Lower leg skin (tissue), 3 donors: ENCODE results near the gene TMEM168.

ENCODE experiments used
- POLR2A ChIP-seq, 2 donors: fragments of 450-650 bp; IDR thresholded peaks; one replicate each; pipeline ENCODE4 v1.6.1; 2016 to 2017; ENCODE audit warnings: antibody characterized with exemption in 2 of 2, mild to moderate bottlenecking in 1 of 2, moderate library complexity in 1 of 2
- TF ChIP-seq, protein P1 (sequence below), 3 donors: fragments of 450-650 bp; IDR thresholded peaks; one replicate each; pipeline ENCODE4 v1.5.1; 2016; ENCODE audit warnings: antibody characterized with exemption in 3 of 3, mild to moderate bottlenecking in 3 of 3, moderate library complexity in 2 of 3

DNA sequence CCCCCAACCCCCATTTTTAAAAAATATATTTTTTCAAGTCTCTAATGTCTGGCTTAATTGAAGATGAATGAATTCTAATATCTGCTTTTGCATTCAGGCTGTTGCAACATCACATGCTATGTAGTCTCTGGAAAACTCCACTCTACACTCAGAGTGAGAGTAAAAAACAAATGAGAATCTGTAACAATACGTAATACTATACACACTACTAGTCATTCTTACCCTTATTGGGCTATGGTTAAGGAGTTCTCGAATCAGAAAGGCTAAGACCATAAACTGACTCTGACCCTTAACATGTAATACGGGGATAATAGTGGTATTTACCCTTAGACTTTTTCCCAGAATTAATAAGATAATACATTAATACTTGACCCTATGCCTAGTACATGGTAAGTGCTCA, 42.9 kb upstream of the TMEM168 start:
- no peak for TF ChIP-seq POLR2A (IDR thresholded peaks at IDR 0.05)
- TF ChIP-seq, protein P1, sequence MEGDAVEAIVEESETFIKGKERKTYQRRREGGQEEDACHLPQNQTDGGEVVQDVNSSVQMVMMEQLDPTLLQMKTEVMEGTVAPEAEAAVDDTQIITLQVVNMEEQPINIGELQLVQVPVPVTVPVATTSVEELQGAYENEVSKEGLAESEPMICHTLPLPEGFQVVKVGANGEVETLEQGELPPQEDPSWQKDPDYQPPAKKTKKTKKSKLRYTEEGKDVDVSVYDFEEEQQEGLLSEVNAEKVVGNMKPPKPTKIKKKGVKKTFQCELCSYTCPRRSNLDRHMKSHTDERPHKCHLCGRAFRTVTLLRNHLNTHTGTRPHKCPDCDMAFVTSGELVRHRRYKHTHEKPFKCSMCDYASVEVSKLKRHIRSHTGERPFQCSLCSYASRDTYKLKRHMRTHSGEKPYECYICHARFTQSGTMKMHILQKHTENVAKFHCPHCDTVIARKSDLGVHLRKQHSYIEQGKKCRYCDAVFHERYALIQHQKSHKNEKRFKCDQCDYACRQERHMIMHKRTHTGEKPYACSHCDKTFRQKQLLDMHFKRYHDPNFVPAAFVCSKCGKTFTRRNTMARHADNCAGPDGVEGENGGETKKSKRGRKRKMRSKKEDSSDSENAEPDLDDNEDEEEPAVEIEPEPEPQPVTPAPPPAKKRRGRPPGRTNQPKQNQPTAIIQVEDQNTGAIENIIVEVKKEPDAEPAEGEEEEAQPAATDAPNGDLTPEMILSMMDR (IDR thresholded peaks at IDR 0.05), result no peak
